IMR-90 (cell line): ENCODE data around the gene PSAPL1.

Source experiments
- CTCF ChIP-seq: conservative IDR thresholded peaks from 2 replicates; pipeline ENCODE4 v1.5.1; 2012; ENCODE audit warnings: mild to moderate bottlenecking, low read depth, low read length, improper control_type of control experiment
- FOS ChIP-seq: fragments of 150-350 bp; IDR thresholded peaks from 2 replicates; pipeline ENCODE4 v1.6.1; 2016; ENCODE audit warnings: low read depth, low read length

GRCh38 chr4:7473081-7473480, 38.4 kb upstream of the PSAPL1 start:
- no peak for TF ChIP-seq FOS
- no peak for TF ChIP-seq CTCF
